Fibroblast of skin of scalp (primary cell): Measurements from ENCODE around the gene KRTAP5-10.
"Not testable (repeated sequence)": the region's sequence is repeated elsewhere in the genome, so short reads cannot be mapped to it uniquely, and the experiment has no call there.

Experiments
- DNase-seq: peaks from one replicate; pipeline ENCODE4 v3.0.0-alpha.2; 2013

Gene KRTAP5-10

GRCh38 chr11:71542879-71543777, 22.2 kb upstream of the KRTAP5-10 start:
- no peak for DNase-seq

GRCh38 chr11:71543866-71544265, 21.5 kb upstream of the KRTAP5-10 start:
- DNase-seq = no peak

GRCh38 chr11:71544525-71545214, 20.7 kb upstream of the KRTAP5-10 start:
- no peak for DNase-seq

GRCh38 chr11:71545405-71545966, 19.9 kb upstream of the KRTAP5-10 start:
- DNase-seq = no peak

DNA sequence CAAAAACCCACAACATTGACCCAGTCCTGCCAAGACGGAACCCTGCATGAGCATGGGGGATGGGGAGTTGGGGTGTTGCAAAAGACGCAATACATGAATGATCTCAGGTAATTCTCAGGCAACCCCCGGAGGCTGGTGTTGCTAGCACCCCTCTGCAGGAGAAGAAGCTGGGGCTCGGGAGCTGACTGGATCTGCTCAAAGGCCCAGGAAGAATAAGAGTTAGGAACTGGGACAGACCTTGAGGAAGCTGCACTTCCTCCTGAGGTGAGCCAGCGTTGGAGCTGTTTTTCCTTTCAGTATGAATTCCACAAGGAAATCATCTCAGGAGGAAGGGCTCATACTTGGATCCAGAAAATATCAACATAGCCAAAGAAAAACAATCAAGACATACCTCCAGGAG, 17.2 kb upstream of the KRTAP5-10 start, which contains the start of gene KRTAP5-9:
Gene KRTAP5-9 (plus strand): TSS at position 301 of the 400 bp plus-strand sequence. CDS start 238 bp downstream, outside the sequence.
- DNase-seq = no peak

DNA sequence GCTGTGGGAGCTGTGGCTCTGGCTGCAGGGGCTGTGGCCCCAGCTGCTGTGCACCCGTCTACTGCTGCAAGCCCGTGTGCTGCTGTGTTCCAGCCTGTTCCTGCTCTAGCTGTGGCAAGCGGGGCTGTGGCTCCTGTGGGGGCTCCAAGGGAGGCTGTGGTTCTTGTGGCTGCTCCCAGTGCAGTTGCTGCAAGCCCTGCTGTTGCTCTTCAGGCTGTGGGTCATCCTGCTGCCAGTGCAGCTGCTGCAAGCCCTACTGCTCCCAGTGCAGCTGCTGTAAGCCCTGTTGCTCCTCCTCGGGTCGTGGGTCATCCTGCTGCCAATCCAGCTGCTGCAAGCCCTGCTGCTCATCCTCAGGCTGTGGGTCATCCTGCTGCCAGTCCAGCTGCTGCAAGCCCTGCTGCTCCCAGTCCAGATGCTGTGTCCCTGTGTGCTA, 16.6 kb upstream of the KRTAP5-10 start:
- no peak for DNase-seq

DNA sequence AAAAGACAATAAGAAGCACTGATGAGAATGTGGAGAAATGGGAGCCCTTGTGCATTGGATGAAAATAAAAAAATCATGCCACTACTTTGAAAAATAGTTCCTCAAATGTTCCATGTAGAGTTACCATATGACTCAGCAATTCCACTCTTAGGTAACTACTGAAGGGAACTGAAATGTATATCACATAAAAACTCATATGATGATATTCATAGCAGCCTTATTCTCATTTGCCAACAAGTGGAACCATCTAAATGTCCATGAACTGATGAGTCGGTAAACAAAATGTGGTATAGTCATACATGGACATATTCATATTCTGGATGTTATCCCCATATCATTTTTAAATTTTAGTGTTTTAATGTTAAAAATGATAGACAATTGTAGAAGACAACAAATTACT, 13.7 kb upstream of the KRTAP5-10 start:
- DNase-seq = no peak

DNA sequence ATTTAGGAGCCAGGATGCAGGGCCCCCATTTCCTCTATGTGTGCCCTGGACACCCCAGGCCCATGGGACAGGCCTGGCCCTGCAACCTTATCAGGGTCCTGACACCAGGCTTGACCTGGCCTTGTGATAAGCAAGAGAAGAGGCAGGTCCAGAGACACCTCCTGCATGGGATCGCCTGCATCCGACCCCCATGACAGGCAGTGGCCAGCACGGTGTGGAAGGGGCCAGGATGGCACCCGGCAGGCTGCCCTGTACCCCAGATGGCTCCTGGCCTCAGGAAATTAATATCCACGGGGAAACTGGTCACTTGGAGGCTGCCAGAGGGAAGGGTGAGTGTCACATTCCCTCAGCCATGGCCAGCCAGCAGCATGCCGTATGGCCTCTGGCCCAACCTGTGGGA, 10.4 kb upstream of the KRTAP5-10 start:
- DNase-seq = no peak

DNA sequence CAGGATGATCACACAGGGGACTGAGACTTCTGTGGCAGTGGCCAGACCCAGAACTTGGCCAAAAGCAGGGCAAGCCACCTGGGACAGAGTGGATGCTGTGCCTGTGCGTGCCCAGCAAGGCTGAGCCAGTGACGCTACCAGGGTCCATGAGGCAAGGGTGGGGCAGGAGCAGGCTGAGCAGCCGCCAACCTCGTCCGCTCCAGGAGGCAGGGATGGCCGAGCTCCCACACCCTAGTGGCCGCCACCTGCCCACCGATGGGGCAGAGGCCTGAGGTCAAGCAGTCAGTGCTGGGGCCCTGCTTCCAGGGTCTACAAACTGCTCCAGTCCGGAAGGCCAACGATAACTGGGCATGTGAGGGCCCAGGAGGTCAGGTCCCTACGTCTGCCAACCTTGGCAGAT, 9.9 kb upstream of the KRTAP5-10 start:
- no peak for DNase-seq

- DNase-seq = no peak
Observed at GRCh38 chr11:71556018-71556417, 9.3 kb upstream of the KRTAP5-10 start.

DNA sequence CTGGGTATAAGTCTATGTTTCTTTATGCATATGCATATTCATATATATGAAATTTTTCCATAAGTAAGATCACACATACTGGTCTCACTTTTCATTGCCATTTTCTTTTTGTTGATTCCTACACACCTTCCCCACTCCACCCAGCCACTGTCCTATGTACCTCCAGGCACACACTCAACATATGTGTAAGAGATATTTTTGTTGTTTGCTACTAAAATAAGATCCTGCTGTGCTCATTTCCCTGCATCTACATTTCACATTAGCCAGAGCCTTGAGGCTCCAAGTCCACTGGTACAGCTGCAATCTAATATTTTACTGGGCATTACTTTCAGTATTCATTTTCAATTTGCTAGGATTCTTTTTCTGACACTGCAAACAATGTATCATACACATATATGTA, 8.1 kb upstream of the KRTAP5-10 start:
- DNase-seq = no peak

DNA sequence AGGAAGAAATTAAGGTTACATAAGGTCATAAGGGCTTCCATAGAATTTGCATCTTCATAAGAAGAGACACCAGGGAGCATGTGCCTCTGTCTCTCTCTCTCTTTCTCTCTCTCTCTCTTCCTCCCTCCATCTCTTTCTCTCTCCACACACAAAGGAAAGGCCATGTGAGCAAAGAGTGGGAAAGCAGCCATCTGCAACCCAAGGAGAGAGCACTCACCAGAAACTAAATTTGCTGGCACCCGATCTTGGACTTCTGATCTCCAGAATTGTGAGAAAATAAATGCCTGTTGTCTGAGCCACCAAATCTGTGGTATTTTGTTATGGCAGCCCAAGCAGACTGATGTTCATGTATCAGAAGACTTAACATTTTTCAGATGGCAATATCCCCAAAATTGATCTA, 6.4 kb upstream of the KRTAP5-10 start:
- no peak for DNase-seq

DNA sequence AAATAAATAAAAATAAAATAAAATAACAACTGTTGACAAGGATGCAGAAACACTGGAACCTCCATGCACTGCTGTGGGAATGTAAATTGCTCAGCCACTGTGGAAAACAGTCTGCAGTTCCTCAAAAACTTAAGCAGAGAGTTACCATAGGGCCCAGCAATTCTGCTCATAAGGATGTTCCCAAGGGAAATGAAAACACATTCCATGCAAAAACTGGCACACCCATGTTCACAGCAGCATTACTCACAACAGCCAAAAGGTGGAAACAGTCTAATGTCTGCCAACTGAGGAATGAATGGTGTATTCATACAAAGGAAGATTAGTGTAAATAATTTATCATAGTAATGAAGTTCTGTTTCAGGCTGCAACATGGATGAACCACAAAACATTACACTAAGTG, 3.2 kb upstream of the KRTAP5-10 start:
- DNase-seq = peak; percentile 9

- peak; percentile 28 for DNase-seq
Observed at GRCh38 chr11:71563406-71563805, 2.0 kb upstream of the KRTAP5-10 start.

DNA sequence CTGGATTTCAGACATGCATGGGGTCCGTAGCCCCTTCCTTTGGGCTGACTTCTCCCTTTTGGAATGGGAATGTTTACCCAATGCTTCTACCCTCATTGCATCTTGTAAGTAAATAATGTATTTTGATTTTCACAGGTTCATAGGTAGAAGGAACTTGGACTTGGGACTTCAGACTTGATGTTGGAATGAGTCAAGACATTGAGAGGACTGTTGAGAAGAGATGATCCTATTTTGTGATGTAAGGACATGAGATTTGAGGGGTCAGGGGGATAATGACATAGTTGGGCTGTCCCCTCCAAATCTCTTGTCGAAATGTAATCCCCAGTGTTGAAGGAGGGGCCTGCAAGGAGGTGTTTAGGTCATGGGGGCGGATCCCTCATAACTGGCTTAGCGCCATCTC, 933 bp upstream of the KRTAP5-10 start:
- no peak for DNase-seq

DNA sequence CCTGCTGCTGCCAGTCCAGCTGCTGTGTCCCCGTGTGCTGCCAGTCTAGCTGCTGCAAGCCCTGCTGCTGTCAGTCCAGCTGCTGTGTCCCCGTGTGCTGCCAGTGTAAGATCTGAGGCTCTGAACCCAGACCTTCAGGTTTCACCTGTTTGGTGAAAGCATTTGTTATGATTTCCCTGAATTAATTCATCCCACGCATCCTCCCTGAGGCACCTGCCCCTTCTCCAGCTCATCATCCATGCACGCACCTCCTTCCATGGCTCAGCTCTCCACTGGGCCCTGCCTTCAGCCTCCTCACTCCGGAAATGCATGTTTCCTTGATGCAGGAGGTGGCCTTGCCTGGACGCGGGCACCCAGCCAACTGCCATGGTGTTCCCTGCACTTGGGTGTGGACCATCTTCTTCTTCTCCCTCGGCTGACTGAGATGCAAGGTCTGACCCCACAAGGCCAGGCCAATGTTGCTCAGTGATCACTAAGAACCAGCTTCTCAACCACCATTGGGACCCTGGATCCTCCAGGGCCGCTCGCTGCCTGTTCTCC, 788 bp downstream of the KRTAP5-10 start:
- DNase-seq = no peak

- not testable (repeated sequence) for DNase-seq
Observed at GRCh38 chr11:71566626-71567599, 1.6 kb downstream of the KRTAP5-10 start.

GRCh38 chr11:71567633-71568032, 2.3 kb downstream of the KRTAP5-10 start:
- DNase-seq = not testable (repeated sequence)

DNA sequence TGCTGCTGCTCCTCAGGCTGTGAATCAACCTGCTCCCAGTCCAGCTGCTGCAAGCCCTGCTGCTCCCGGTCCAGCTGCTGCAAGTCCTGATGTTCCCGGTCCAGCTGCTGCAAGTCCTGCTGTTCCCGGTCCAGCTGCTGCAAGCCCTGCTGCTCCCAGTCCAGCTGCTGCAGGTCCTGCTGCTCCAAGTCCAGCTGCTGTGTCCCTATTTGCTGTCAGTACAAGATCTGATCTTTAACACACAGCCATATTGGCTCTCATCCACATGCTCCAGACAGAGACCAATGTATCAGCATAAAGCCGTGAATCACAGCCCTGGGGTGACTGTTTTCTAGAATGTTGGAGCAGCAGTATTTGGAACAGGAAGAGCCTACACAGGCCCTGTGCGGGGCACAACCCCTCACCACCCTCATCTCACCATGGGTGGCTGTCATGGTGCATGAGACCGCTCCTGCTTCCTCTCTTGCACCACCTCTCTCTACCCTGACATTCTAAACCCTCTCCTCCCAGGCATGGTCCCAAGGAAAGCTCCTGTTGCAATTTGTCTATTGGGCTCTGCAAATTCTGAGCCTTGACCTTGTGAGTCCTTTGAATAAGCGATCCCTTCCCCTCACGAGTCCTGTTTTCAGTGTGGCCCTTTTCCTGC, 3.5 kb downstream of the KRTAP5-10 start:
- DNase-seq = no peak

- not testable (repeated sequence) for DNase-seq
Observed at GRCh38 chr11:71571101-71571850, 5.9 kb downstream of the KRTAP5-10 start.

- no peak for DNase-seq
Observed at GRCh38 chr11:71572811-71573210, 7.4 kb downstream of the KRTAP5-10 start.
